Body of pancreas (tissue), 4 donors: ENCODE measurements around the gene RPL3. TPM values are rescaled to one million over a fixed set of nuclear protein-coding genes. Genes with fewer than 3 reads are reported as not detected.

Experiments
- ATAC-seq: fragments of 150-250 bp; one replicate; pipeline ENCODE4 v1.9.1; 2016
- DNase-seq, 4 donors: peaks; one replicate each; pipeline ENCODE4 v3.0.0-alpha.2; 2019
- H3K27ac ChIP-seq, 4 donors: fragments of 200-600 bp; sonication (generic); 1 replicate in 3 of 4; 2 replicates in 1 of 4; pipeline versions ENCODE4 v1.5.1 to v1.6.1; 2016 to 2019; ENCODE audit warnings: mild to moderate bottlenecking in 1 of 4, mixed read lengths in 1 of 4, moderate library complexity in 1 of 4
- H3K27me3 ChIP-seq, 2 donors: fragments of 200-600 bp; sonication (generic); one replicate each; pipeline ENCODE4 v1.6.0; 2016; ENCODE audit warnings: mild to moderate bottlenecking in 1 of 2
- H3K36me3 ChIP-seq, 2 donors: fragments of 200-600 bp; sonication (generic); replicated peaks in 1 of 2; 2 replicates each; pipeline ENCODE4 v1.5.1; 2016; ENCODE audit warnings: low read depth in 2 of 2; ENCODE audit not compliant: insufficient read depth in 1 of 2
- H3K4me1 ChIP-seq: fragments of 200-600 bp; sonication (generic); one replicate; pipeline ENCODE4 v1.6.0; 2016
- H3K4me3 ChIP-seq, 2 donors: fragments of 200-600 bp; sonication (generic); 1 replicate in 1 of 2; 2 replicates in 1 of 2; pipeline ENCODE4 v1.5.1; 2016 to 2019
- H3K9me3 ChIP-seq, 3 donors: fragments of 200-600 bp; sonication (generic); 1 replicate in 2 of 3; 2 replicates in 1 of 3; pipeline ENCODE4 v1.5.1; 2016
- CTCF ChIP-seq, 7 experiments: fragments of 450-650 bp in 4 of 7; fragments of 200-600 bp in 3 of 7; sonication (generic) in 3 of 7; IDR thresholded peaks; one replicate each; pipeline ENCODE4 v1.5.1; 2016 to 2019; ENCODE audit warnings: antibody characterized with exemption in 7 of 7
- POLR2A ChIP-seq, 3 donors: fragments of 450-650 bp; IDR thresholded peaks; one replicate each; pipeline ENCODE4 v1.6.1; 2016; ENCODE audit warnings: antibody characterized with exemption in 3 of 3, mild to moderate bottlenecking in 2 of 3
- WGBS, 2 donors: methylation state at CpG; one replicate each; pipeline ENCODE4 v1.1.5; 2017; 5-methylcytosine and 5-hydroxymethylcytosine counted together
- intact Hi-C: fragments of 100-400 bp; cut with DNase I; formaldehyde crosslinking; loops from one replicate; pipeline ENCODE4 v1.15.1; 2023
- total RNA-seq, 2 donors: library from RNA; depleted of rRNA; stranded (reverse); fragments of >200 nt; gene quantifications; one replicate each; pipeline ENCODE4 v1.1.0, GENCODE V29; 2016

The RPL3 gene
- total RNA-seq, 2 donors from 2014 or later: 1,625 to 1,893 TPM

GRCh38 chr22:39306456-39307361 lies 12.7 kb downstream of the RPL3 start:
- no peaks in the 10 kb centered on the region for H3K9me3 ChIP-seq
- ATAC-seq (no peak), DNase-seq (peak in 2 of 4 donors; percentile 62 to 75)
- TF ChIP-seq CTCF (IDR thresholded peaks at IDR 0.05): peak in 4 of 7 experiments; percentile 26 to 50 (median 33)
- no peak for TF ChIP-seq POLR2A (IDR thresholded peaks at IDR 0.05)
- H3K36me3 ChIP-seq: peaks cover 0 to 2% of the 10 kb centered on the region in 2 donors
- intact Hi-C loops: no loop called here
- WGBS, 2 donors: 66 to 96% methylated on average over 4 to 14 of the region's 14 CpGs
- no peak overlapping the region for H3K27ac ChIP-seq
- H3K27me3 ChIP-seq: no peaks in the 10 kb centered on the region
- H3K4me3 ChIP-seq: no peak overlapping the region
- H3K4me1 ChIP-seq: peaks cover 8% of the 10 kb centered on the region

- peaks cover 26% of the 10 kb centered on the region for H3K4me1 ChIP-seq
- no peaks in the 10 kb centered on the region for H3K9me3 ChIP-seq
- H3K27me3 ChIP-seq: no peaks in the 10 kb centered on the region
- no peak overlapping the region for H3K4me3 ChIP-seq
- TF ChIP-seq CTCF (IDR thresholded peaks at IDR 0.05) (no peak), POLR2A (IDR thresholded peaks at IDR 0.05) (no peak)
- H3K27ac ChIP-seq: no peak overlapping the region
- intact Hi-C loops: loop anchor here (5.0 kb wide), 1 partner anchor 57 kb away; no protein-coding TSS in a partner anchor
- 86% methylated on average over 16 of the region's 16 CpGs for WGBS, 2 donors
- ATAC-seq (no peak), DNase-seq (no peak)
- H3K36me3 ChIP-seq: no peaks in the 10 kb centered on the region
Observed at GRCh38 chr22:39303892-39304671, 15.3 kb downstream of the RPL3 start.

GRCh38 chr22:39303358-39303757 lies 16.1 kb downstream of the RPL3 start:
- Histone ChIP-seq H3K4me1 (peaks cover 30% of the 10 kb centered on the region), H3K27ac (no peak overlapping the region), H3K27me3 (no peaks in the 10 kb centered on the region), H3K9me3 (no peaks in the 10 kb centered on the region), H3K36me3 (no peaks in the 10 kb centered on the region), H3K4me3 (no peak overlapping the region)
- ATAC-seq (no peak), DNase-seq (no peak)
- TF ChIP-seq CTCF (IDR thresholded peaks at IDR 0.05): no peak
- 42 to 51% methylated on average over 11 of the region's 11 CpGs for WGBS, 2 donors
- intact Hi-C loops: loop anchor here (5.0 kb wide), 1 partner anchor 56 kb away; no protein-coding TSS in a partner anchor

- TF ChIP-seq CTCF (IDR thresholded peaks at IDR 0.05) (no peak), POLR2A (IDR thresholded peaks at IDR 0.05) (no peak)
- ATAC-seq: no peak
- Histone ChIP-seq H3K36me3 (no peaks in the 10 kb centered on the region), H3K4me1 (peaks cover 39% of the 10 kb centered on the region), H3K27me3 (no peaks in the 10 kb centered on the region), H3K4me3 (no peak overlapping the region), H3K27ac (no peak overlapping the region), H3K9me3 (no peaks in the 10 kb centered on the region)
- intact Hi-C loops: loop anchor here (5.0 kb wide), 1 partner anchor 55 kb away; no protein-coding TSS in a partner anchor
- WGBS, 2 donors: 85 to 88% methylated on average over 2 of the region's 2 CpGs
- DNase-seq: no peak
Observed at GRCh38 chr22:39302431-39302960, 16.9 kb downstream of the RPL3 start.
